ENCODE measurements around the gene EPHA3.

- no peak for TF ChIP-seq CTCF (IDR thresholded peaks at IDR 0.05; ENCODE audit: poor library complexity, severe bottlenecking)
- peak; percentile 47 for TF ChIP-seq EP300 (conservative IDR thresholded peaks at IDR 0.05; ENCODE audit: poor library complexity, severe bottlenecking)
- no peak for TF ChIP-seq TAF1 (IDR thresholded peaks at IDR 0.05; ENCODE audit: low read depth)
- no peak for TF ChIP-seq SMC3 (conservative IDR thresholded peaks at IDR 0.05; ENCODE audit: poor library complexity)
- no peak for TF ChIP-seq EZH2 (IDR thresholded peaks at IDR 0.05; ENCODE audit: borderline replicate concordance, insufficient read depth, low read length, poor library complexity, severe bottlenecking)
- TF ChIP-seq POLR2AphosphoS5 (IDR thresholded peaks at IDR 0.05) = no peak
- TF ChIP-seq MXI1 (conservative IDR thresholded peaks at IDR 0.05; ENCODE audit: poor library complexity, severe bottlenecking) = no peak
Observed at GRCh38 chr3:89223188-89223587, 115.8 kb downstream of the EPHA3 start.
